ENCODE measurements around the gene SMC4.

DNA sequence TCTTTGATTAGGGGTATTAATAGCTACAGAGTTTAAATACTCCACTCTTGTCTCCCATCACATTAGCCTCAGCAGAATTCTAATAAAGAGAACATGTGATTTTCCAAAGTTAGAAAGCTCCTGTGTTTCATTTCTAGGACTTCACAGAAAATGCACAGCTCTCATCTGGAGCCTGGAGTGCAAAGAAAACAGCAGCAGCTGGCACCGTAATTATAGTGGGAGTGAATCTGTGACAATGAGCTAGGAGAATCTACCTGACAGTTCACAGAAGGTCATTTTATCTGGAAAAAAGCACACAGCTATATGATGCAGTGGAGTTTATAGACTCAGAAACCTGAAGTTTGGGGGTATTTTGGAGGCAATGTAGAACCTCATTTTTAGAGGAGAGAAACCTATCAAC, 55.5 kb downstream of the SMC4 start:
- TF ChIP-seq ZNF24 (IDR thresholded peaks at IDR 0.05) (no peak), NCOA1 (CRISPR knock-in tag; IDR thresholded peaks at IDR 0.05) (no peak), KMT2A (CRISPR knock-in tag; IDR thresholded peaks at IDR 0.05) (no peak), SP1 (IDR thresholded peaks at IDR 0.05) (no peak), SP1 (CRISPR knock-in tag; IDR thresholded peaks at IDR 0.05) (no peak), ARID2 (CRISPR knock-in tag; IDR thresholded peaks at IDR 0.05; ENCODE audit: borderline replicate concordance) (no peak), MAFK (conservative IDR thresholded peaks at IDR 0.05 in 1 of 2, IDR thresholded peaks at IDR 0.05 in 1 of 2; ENCODE audit: low read length in 2 of 2) (no peak), FOXM1 (CRISPR knock-in tag; IDR thresholded peaks at IDR 0.05) (no peak)
